K562 (cell line): ENCODE data around the gene HNRNPK. TPM values are rescaled to one million over a fixed set of nuclear protein-coding genes. Genes with fewer than 3 reads are reported as not detected.

Source experiments
- ARID1B ChIP-seq: fragments of 450-650 bp; IDR thresholded peaks from 2 replicates; pipeline ENCODE4 v1.6.1; 2016; ENCODE audit warnings: antibody characterized with exemption, mild to moderate bottlenecking, inconsistent platforms
- ARID2 ChIP-seq: fragments of 450-650 bp; IDR thresholded peaks from 2 replicates; pipeline ENCODE4 v1.6.1; 2017; ENCODE audit warnings: antibody characterized with exemption, mild to moderate bottlenecking
- BRD4 ChIP-seq: fragments of 200-600 bp; sonication (generic); IDR thresholded peaks from 2 replicates; pipeline ENCODE4 v1.6.1; 2017; ENCODE audit warnings: inconsistent platforms
- CHD1 ChIP-seq: fragments of 200-600 bp; sonication (generic); IDR thresholded peaks from one replicate; pipeline ENCODE4 v1.6.1; 2012; ENCODE audit warnings: mild to moderate bottlenecking, moderate library complexity, low read length, inconsistent platforms
- CHD2 ChIP-seq: IDR thresholded peaks from 2 replicates; pipeline ENCODE4 v1.6.1; 2011; ENCODE audit warnings: low read depth, low read length
- FOSL1 ChIP-seq: fragments of 200-800 bp; sonication (Bioruptor generic); conservative IDR thresholded peaks from 2 replicates; pipeline ENCODE4 v1.6.1; 2016; ENCODE audit warnings: missing genetic modification characterization, missing compliant biosample characterization
- FOXA1 ChIP-seq: fragments of 450-650 bp; IDR thresholded peaks from 2 replicates; pipeline ENCODE4 v1.6.1; 2016; ENCODE audit warnings: mild to moderate bottlenecking, borderline replicate concordance
- FOXM1 ChIP-seq, 2 experiments: fragments of 450-650 bp in 1 of 2; sonication (generic) in 1 of 2; formaldehyde crosslinking in 1 of 2; IDR thresholded peaks; 2 replicates each; pipeline versions ENCODE4 v1.6.1 to v1.9.0; 2017 to 2022; ENCODE audit warnings: low read depth in 2 of 2, mild to moderate bottlenecking in 2 of 2, missing genetic modification reagents in 1 of 2, moderate library complexity in 1 of 2
- HDAC2 ChIP-seq: fragments of 450-650 bp; IDR thresholded peaks from 2 replicates; pipeline ENCODE4 v1.6.1; 2016; ENCODE audit warnings: mild to moderate bottlenecking
- HMGXB4 ChIP-seq: sonication (generic); formaldehyde crosslinking; IDR thresholded peaks from 2 replicates; pipeline ENCODE4 v1.8.1; 2023; ENCODE audit warnings: mild to moderate bottlenecking, missing genetic modification reagents
- KDM4B ChIP-seq, 2 experiments: fragments of 450-650 bp in 1 of 2; sonication (generic) in 1 of 2; IDR thresholded peaks; 2 replicates each; pipeline ENCODE4 v1.6.1; 2016 to 2017; ENCODE audit warnings: borderline replicate concordance in 2 of 2, antibody characterized with exemption in 1 of 2, low read depth in 1 of 2, mild to moderate bottlenecking in 1 of 2
- NBN ChIP-seq: fragments of 450-650 bp; IDR thresholded peaks from 2 replicates; pipeline ENCODE4 v1.6.1; 2016; ENCODE audit warnings: low read depth, mild to moderate bottlenecking
- NCOA6 ChIP-seq: fragments of 450-650 bp; IDR thresholded peaks from 2 replicates; pipeline ENCODE4 v1.6.1; 2017; ENCODE audit warnings: mild to moderate bottlenecking
- POLR2G ChIP-seq: fragments of 200-400 bp; formaldehyde crosslinking; IDR thresholded peaks from 2 replicates; pipeline ENCODE4 v1.6.1; 2017; ENCODE audit warnings: low read depth, mild to moderate bottlenecking, antibody characterized with exemption, low read length, moderate library complexity
- PREB ChIP-seq: sonication (generic); formaldehyde crosslinking; IDR thresholded peaks from 2 replicates; pipeline ENCODE4 v1.8.1; 2023; ENCODE audit warnings: mild to moderate bottlenecking, missing genetic modification reagents
- RBBP5 ChIP-seq: fragments of 200-600 bp; sonication (generic); IDR thresholded peaks from 2 replicates; pipeline ENCODE4 v1.6.1; 2012; ENCODE audit warnings: borderline replicate concordance, mild to moderate bottlenecking, low read length, control low read depth, inconsistent platforms; ENCODE audit not compliant: insufficient read depth, poor library complexity, severe bottlenecking
- RNF2 ChIP-seq: sonication (generic); IDR thresholded peaks from 2 replicates; pipeline ENCODE4 v1.6.1; 2016
- SAP30 ChIP-seq: fragments of 200-600 bp; sonication (generic); IDR thresholded peaks from 2 replicates; pipeline ENCODE4 v1.6.1; 2012; ENCODE audit warnings: borderline replicate concordance, low read depth, mild to moderate bottlenecking, moderate library complexity, low read length, control low read depth, inconsistent platforms; ENCODE audit not compliant: insufficient read depth, poor library complexity, severe bottlenecking
- SMAD4 ChIP-seq: fragments of 250-450 bp; sonication (Bioruptor Pico); conservative IDR thresholded peaks from 2 replicates; pipeline ENCODE4 v1.8.0; 2021; ENCODE audit warnings: inconsistent platforms, mild to moderate bottlenecking, moderate library complexity
- TFAP4 ChIP-seq: sonication (generic); formaldehyde crosslinking; IDR thresholded peaks from 2 replicates; pipeline ENCODE4 v1.8.0; 2022; ENCODE audit warnings: missing genetic modification reagents, mild to moderate bottlenecking, moderate library complexity, borderline replicate concordance
- ZBTB1 ChIP-seq: sonication (generic); formaldehyde crosslinking; IDR thresholded peaks from 2 replicates; pipeline ENCODE4 v1.8.1; 2023; ENCODE audit warnings: missing genetic modification reagents, low read depth, mild to moderate bottlenecking, borderline replicate concordance
- ZFP36 ChIP-seq: fragments of 150-350 bp; IDR thresholded peaks from 2 replicates; pipeline ENCODE4 v1.6.1; 2018; ENCODE audit warnings: low read length, low read depth; ENCODE audit not compliant: partially characterized antibody
- ZNF174 ChIP-seq: fragments of 250-450 bp; sonication (Bioruptor Pico); IDR thresholded peaks from 2 replicates; pipeline ENCODE4 v1.4.0; 2020; ENCODE audit warnings: mild to moderate bottlenecking
- ZNF354B ChIP-seq: fragments of 250-450 bp; sonication (Bioruptor Pico); IDR thresholded peaks from 2 replicates; pipeline ENCODE4 v1.4.0; 2020
- ZNF431 ChIP-seq: sonication (generic); formaldehyde crosslinking; IDR thresholded peaks from 2 replicates; pipeline ENCODE4 v1.8.0; 2022; ENCODE audit warnings: mild to moderate bottlenecking, missing genetic modification reagents
- ZNF766 ChIP-seq: fragments of 200-800 bp; sonication (Bioruptor generic); conservative IDR thresholded peaks from 2 replicates; pipeline ENCODE4 v1.6.1; 2016; ENCODE audit warnings: missing genetic modification characterization, missing compliant biosample characterization
- polyA plus RNA-seq, 8 experiments: library from polyadenylated mRNA; depleted of rRNA in 4 of 8; stranded (reverse) in 5 of 8; unstranded in 3 of 8; fragments of >200 nt; fragmentation: Nextera tagmentation in 2 of 8; fragmentation: Illumina TruSeq in 1 of 8; extraction: Ambion mirVana in 2 of 8; extraction: Trizol in 1 of 8; gene quantifications; 2 replicates each; pipeline versions ENCODE4 v1.2.1 to v1.2.3, GENCODE V29; 2011 to 2014; ENCODE audit warnings: inconsistent platforms in 1 of 8, missing spikeins in 1 of 8
- total RNA-seq, 7 experiments: library from RNA; depleted of rRNA in 6 of 7; stranded (reverse); fragments of >200 nt in 6 of 7; fragmentation: Illumina TruSeq in 2 of 7; extraction: Trizol in 2 of 7; gene quantifications; 2 replicates each; pipeline versions ENCODE4 v1.2.1 to v1.2.3, GENCODE V29; 2011 to 2021; ENCODE audit warnings: low replicate concordance in 1 of 7

HNRNPK gene
- total and polyA plus RNA-seq, 9 of the 15 experiments (the other 6 are each of a cell fraction or from before 2014, with no cell fraction given): 224 to 883 (median 618) TPM

GRCh38 chr9:83979812-83980394, at the start of gene HNRNPK (continued):
- TF ChIP-seq PREB (no peak), NBN (no peak), ARID1B (no peak), ZNF766 (CRISPR knock-in tag) (0 out of 2 replicates have a peak, but pooled peaks have one; percentile 28), NCOA6 (no peak), CHD1 (peak; percentile 91), ARID2 (no peak), POLR2G (peak; percentile 85), HMGXB4 (CRISPR knock-in tag) (no peak; the same call in 1 of the 2 replicates), FOXA1 (no peak), ZNF354B (CRISPR knock-in tag) (no peak), SAP30 (peak; percentile 22), ZBTB1 (no peak), CHD2 (peak; percentile 76; the same call in 1 of the 2 replicates), BRD4 (peak; percentile 99), ZFP36 (peak; percentile 11), ZNF431 (no peak), KDM4B (IDR thresholded peaks at IDR 0.05; ENCODE audit: borderline replicate concordance in 2 of 2, low read depth in 1 of 2) (0 out of 4 replicates have a peak, but pooled peaks of 1 of the 2 experiments have one; percentile 26), SMAD4 (peak; percentile 74; the same call in 1 of the 2 replicates), TFAP4 (CRISPR knock-in tag) (peak; percentile 56; the same call in 1 of the 2 replicates), FOXM1 (IDR thresholded peaks at IDR 0.05; ENCODE audit: low read depth) (no peak), FOXM1 (CRISPR knock-in tag; IDR thresholded peaks at IDR 0.05; ENCODE audit: low read depth) (peak; percentile 77; the same call in 1 of the 2 replicates), HDAC2 (no peak), FOSL1 (tag) (0 out of 2 replicates have a peak, but pooled peaks have one; percentile 43), ZNF174 (CRISPR knock-in tag) (no peak), RNF2 (0 out of 2 replicates have a peak, but pooled peaks have one; percentile 10), RBBP5 (peak; percentile 63)
